Measurements from ENCODE around the gene DEGS2.
"Not testable (repeated sequence)": the region's sequence is repeated elsewhere in the genome, so short reads cannot be mapped to it uniquely, and the experiment has no call there.

Gene DEGS2

GRCh38 chr14:100159094-100159864 is at the start of gene DEGS2:
Gene DEGS2, minus strand, starts transcription at chr14:100159645. Its CDS starts 58 bp downstream, at chr14:100159587.
- no peak for TF ChIP-seq CTCF (IDR thresholded peaks at IDR 0.05; ENCODE audit: insufficient read depth, missing control alignments)
- DNase-seq (ENCODE audit: insufficient read length, low spot score): peak; percentile 65
- no peak for FAIRE-seq

GRCh38 chr14:100208136-100208535 is 48.7 kb upstream of the DEGS2 start:
- not testable (repeated sequence) for FAIRE-seq; DNase-seq (ENCODE audit: insufficient read length, low spot score)

GRCh38 chr14:100207588-100207987 is 48.1 kb upstream of the DEGS2 start:
- not testable (repeated sequence) for FAIRE-seq

GRCh38 chr14:100204835-100205167 is 45.4 kb upstream of the DEGS2 start:
- DNase-seq (ENCODE audit: insufficient read length, low spot score); FAIRE-seq: not testable (repeated sequence)

More at GRCh38 chr14:100207588-100207987, 48.1 kb upstream of the DEGS2 start:
- DNase-seq (ENCODE audit: insufficient read length, low spot score): not testable (repeated sequence)

- FAIRE-seq: no peak
- no peak for TF ChIP-seq CTCF (IDR thresholded peaks at IDR 0.05; ENCODE audit: insufficient read depth, missing control alignments)
- DNase-seq (ENCODE audit: insufficient read length, low spot score): no peak
Measured at GRCh38 chr14:100203962-100204834, 44.8 kb upstream of the DEGS2 start.

GRCh38 chr14:100203146-100203545 is 43.7 kb upstream of the DEGS2 start:
- FAIRE-seq (no peak), DNase-seq (ENCODE audit: insufficient read length, low spot score) (no peak)
- TF ChIP-seq CTCF (IDR thresholded peaks at IDR 0.05; ENCODE audit: insufficient read depth, missing control alignments): no peak

GRCh38 chr14:100202712-100203111 is 43.3 kb upstream of the DEGS2 start:
- no peak for TF ChIP-seq CTCF (IDR thresholded peaks at IDR 0.05; ENCODE audit: insufficient read depth, missing control alignments)
- no peak for DNase-seq (ENCODE audit: insufficient read length, low spot score)
- FAIRE-seq: no peak

GRCh38 chr14:100201701-100202100 is 42.3 kb upstream of the DEGS2 start:
- DNase-seq (ENCODE audit: insufficient read length, low spot score) (no peak), FAIRE-seq (no peak)
- TF ChIP-seq CTCF (IDR thresholded peaks at IDR 0.05; ENCODE audit: insufficient read depth, missing control alignments): no peak

All from D721Med (cell line).